Measurements from ENCODE around the gene ZNF318. TPM values are rescaled to one million over a fixed set of nuclear protein-coding genes. Genes with fewer than 3 reads are reported as not detected.
"Not testable (repeated sequence)": the region's sequence is repeated elsewhere in the genome, so short reads cannot be mapped to it uniquely, and the experiment has no call there.

The ZNF318 gene
- 14.7 and 15.8 TPM in 2 replicates for total RNA-seq (2022)
- Bru-seq, nascent RNA: percentile 54 among the genes with signal in this experiment
- percentile 74 among the genes with signal in this experiment for BruChase-seq, experiment 1, labeled RNA remaining after a 6-hour chase
- percentile 75 among the genes with signal in this experiment for BruChase-seq, experiment 2, labeled RNA remaining after a 2-hour chase
- long read RNA-seq, full-length matches to known transcripts: 1 of 6 reads
- long read RNA-seq, partial matches to known transcripts: 0 of 6 reads
- long read RNA-seq, other reads (novel, unspliced or antisense): 5 of 6 reads

DNA sequence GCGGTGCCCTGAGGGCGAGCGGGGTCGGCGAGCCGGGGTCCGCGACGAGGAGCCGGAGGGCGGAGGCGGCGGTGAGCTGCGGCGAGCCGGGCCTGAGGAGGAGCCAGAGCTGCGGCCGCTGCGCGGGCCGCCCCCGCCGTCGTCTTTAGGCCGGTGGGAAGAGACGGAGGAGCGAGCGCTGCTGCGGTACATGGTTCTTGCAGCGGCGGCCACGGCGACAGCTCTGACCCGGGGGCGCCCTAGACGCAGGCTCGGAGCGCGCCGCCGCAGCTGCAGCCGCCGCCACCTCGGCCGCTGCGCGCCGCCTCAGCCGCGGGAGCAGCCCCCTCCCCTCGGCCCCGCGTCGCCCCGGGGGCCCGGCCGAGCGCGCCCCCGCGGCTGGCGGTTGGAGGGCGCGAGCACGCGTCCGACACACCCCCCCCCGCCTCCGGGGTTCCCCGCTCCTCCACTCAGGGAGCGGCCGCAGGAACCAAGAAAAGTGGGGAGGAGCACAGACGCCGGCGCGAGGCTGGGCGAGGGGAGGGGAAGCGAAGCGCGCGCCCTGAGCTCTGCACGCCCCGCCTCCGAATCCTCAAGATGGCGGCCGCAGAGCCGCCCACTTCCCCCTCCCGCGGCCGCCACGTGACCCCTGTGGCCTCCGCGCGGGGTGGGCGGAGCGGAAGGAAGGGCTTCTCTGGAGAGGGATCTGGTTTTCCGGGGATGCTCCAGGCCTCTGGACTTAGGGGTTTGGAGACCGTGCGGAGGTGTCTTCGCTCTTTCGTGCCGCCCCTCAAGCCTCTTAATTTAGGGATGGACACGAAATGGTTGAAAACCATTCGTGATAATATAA is at the start of gene ZNF318:
Gene ZNF318 (minus strand): TSS at position 474 of the 829 bp plus-strand sequence. CDS start 282 bp downstream, at position 192.
- no peaks in the 10 kb centered on the region for H3K9me3 Mint-ChIP-seq (ENCODE audit: low read depth, unreplicated experiment)
- CTCF ChIA-PET: interaction anchor here (0.6 to 1.7 kb wide), 11 partner anchors 17 to 199 kb away, joined by 3 to 7 read pairs (median 5); partner anchors contain the start of genes ABCC10 and TJAP1
- intact Hi-C loops (cut with micrococcal nuclease; ENCODE audit: unreplicated experiment): no loop called here
- peaks cover 27% of the 10 kb centered on the region for H3K36me3 Mint-ChIP-seq (ENCODE audit: insufficient read depth, unreplicated experiment)
- H3K27ac Mint-ChIP-seq (ENCODE audit: unreplicated experiment): peak within 1 kb of the TSS; percentile 38
- BruUV-seq (replicated peaks): no TSS peak
- H3K27me3 Mint-ChIP-seq (ENCODE audit: unreplicated experiment): no peaks in the 10 kb centered on the region
- H3K4me3 Mint-ChIP-seq (ENCODE audit: low read depth, unreplicated experiment): peak within 1 kb of the TSS; percentile 75
- H3K4me1 Mint-ChIP-seq (ENCODE audit: low read depth, unreplicated experiment): peaks cover 18% of the 10 kb centered on the region
- no peak for TF ChIP-seq CTCF (IDR thresholded peaks at IDR 0.05; ENCODE audit: unreplicated experiment)
- DNase-seq: peak; percentile 99

DNA sequence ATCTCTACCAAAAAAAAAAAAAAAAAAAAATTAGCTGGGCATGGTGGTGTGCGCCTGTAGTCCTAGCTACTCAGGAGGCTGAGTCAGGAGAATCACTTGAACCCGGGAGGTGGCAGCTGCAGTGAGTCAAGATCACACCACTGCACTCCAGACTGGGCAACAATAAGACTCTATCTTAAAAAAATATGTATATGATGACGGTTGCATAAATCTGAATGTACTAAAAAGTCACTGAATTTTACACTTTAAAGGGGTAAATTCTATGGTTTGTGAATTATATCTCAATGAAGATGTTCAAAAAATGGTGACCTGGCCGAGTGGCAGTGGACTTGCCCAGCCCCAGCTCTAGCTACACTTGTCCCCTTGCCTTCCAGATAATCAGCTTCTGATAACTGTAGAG is 47.5 kb upstream of the ZNF318 start:
- DNase-seq: no peak
- Mint-ChIP-seq H3K27me3 (ENCODE audit: unreplicated experiment) (peaks cover 76% of the 10 kb centered on the region), H3K4me1 (ENCODE audit: low read depth, unreplicated experiment) (no peaks in the 10 kb centered on the region), H3K36me3 (ENCODE audit: insufficient read depth, unreplicated experiment) (no peaks in the 10 kb centered on the region), H3K9me3 (ENCODE audit: low read depth, unreplicated experiment) (no peaks in the 10 kb centered on the region), H3K27ac (ENCODE audit: unreplicated experiment) (no peak overlapping the region), H3K4me3 (ENCODE audit: low read depth, unreplicated experiment) (no peak overlapping the region)
- BruUV-seq (replicated peaks): no TSS peak
- CTCF ChIA-PET: interaction anchor here (0.6 to 0.7 kb wide), 4 partner anchors 27 to 711 kb away, joined by 3 to 7 read pairs (median 4); partner anchors contain the start of gene TMEM63B
- TF ChIP-seq CTCF (IDR thresholded peaks at IDR 0.05; ENCODE audit: unreplicated experiment): no peak
- intact Hi-C loops (cut with micrococcal nuclease; ENCODE audit: unreplicated experiment): no loop called here

DNA sequence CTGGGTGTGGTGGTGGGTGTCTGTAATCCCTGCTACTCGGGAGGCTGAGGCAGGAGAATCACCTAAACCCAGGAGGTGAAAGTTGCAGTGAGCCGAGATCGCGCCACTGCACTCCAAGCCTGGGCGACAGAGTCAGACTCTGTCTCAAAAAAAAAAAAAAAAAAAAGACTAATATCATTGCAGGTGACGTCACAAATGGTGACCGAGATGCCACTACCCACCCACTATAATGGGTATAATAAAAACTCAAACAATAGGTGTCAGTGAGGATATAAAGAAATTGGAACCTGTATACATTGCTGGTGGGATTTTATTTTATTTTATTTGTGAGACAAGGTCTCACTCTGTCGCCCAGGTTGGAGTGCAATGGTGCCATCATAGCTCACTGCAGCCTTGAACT is 45.8 kb upstream of the ZNF318 start:
- H3K4me3 Mint-ChIP-seq (ENCODE audit: low read depth, unreplicated experiment); BruUV-seq (replicated peaks); H3K27ac Mint-ChIP-seq (ENCODE audit: unreplicated experiment); intact Hi-C loops (cut with micrococcal nuclease; ENCODE audit: unreplicated experiment); H3K4me1 Mint-ChIP-seq (ENCODE audit: low read depth, unreplicated experiment); H3K9me3 Mint-ChIP-seq (ENCODE audit: low read depth, unreplicated experiment); H3K36me3 Mint-ChIP-seq (ENCODE audit: insufficient read depth, unreplicated experiment); DNase-seq: not testable (repeated sequence)
- H3K27me3 Mint-ChIP-seq (ENCODE audit: unreplicated experiment): peaks cover 68% of the 10 kb centered on the region
- CTCF ChIA-PET: interaction anchor here (0.7 to 1.2 kb wide), 2 partner anchors 11 to 1242 kb away, joined by 3 read pairs; partner anchors contain the start of gene GUCA1A

GRCh38 chr6:43413002-43413401 is 43.6 kb upstream of the ZNF318 start:
- intact Hi-C loops (cut with micrococcal nuclease; ENCODE audit: unreplicated experiment): no loop called here
- Mint-ChIP-seq H3K4me3 (ENCODE audit: low read depth, unreplicated experiment) (no peak overlapping the region), H3K4me1 (ENCODE audit: low read depth, unreplicated experiment) (no peaks in the 10 kb centered on the region), H3K36me3 (ENCODE audit: insufficient read depth, unreplicated experiment) (no peaks in the 10 kb centered on the region), H3K9me3 (ENCODE audit: low read depth, unreplicated experiment) (no peaks in the 10 kb centered on the region), H3K27me3 (ENCODE audit: unreplicated experiment) (peaks cover 47% of the 10 kb centered on the region), H3K27ac (ENCODE audit: unreplicated experiment) (no peak overlapping the region)
- DNase-seq: no peak
- no TSS peak for BruUV-seq (replicated peaks)
- no peak for TF ChIP-seq CTCF (IDR thresholded peaks at IDR 0.05; ENCODE audit: unreplicated experiment)
- CTCF ChIA-PET: interaction anchor here (0.8 to 1.3 kb wide), 3 partner anchors 9 to 24 kb away, joined by 3 to 5 read pairs (median 4); partner anchors contain the start of gene ABCC10
